ENCODE results near the gene PPARG.
"Not testable (repeated sequence)": the region's sequence is repeated elsewhere in the genome, so short reads cannot be mapped to it uniquely, and the experiment has no call there.

Gene PPARG

DNA sequence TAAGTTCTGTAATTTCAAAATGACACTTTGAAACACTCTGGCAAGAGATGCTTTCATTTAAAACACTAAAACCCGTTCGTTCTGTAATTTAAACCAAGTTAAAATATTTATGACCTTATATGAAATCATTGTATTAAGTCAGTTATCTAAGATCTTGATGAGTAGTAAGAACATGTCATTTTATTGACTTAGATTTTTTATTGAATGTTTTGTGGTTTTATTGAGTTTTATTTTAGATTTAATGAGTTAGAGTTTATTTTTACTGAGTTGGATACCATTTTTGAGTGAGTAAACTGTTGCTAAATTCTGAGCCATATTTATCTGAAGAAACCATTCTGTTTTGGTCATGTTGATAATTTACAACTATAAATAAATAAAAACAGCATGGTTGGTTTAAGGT, 94.3 kb downstream of the PPARG start:
- DNase-seq, result no peak

DNA sequence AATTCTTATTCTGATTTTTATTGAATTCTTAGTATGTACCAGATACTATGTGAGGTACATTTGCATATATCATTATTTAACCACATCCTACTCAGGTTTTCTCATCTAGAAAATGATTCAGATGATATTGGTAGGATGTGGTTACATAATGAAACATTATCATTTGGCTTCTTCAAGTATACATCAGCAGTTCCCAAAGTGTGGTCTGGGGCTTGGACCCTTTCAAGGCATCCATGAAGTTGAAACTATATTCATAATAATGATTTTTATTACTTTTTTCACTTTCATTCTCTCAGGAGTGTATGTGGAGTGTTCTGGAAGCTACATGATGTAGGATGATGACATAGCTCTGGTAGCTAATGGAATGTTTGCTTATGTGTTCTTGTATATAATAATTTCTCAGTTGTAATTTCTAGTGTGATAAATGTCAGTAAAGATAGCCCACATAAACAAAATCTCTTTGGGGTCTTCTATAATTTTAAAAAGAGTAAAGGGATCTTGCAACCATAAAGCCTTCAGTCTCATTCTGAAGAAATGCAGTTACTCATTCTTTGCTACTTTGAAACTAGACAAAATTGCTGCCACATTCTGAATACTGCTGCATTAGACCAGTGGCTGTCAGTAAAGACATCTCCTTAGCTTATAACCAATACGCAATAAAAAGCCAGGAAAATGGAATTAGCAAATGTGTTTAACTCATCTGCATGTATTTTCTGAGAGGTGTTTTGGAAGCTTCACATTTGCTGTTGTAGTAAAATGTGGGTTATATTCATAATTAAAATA, 95.8 kb downstream of the PPARG start:
- no peak for DNase-seq

DNA sequence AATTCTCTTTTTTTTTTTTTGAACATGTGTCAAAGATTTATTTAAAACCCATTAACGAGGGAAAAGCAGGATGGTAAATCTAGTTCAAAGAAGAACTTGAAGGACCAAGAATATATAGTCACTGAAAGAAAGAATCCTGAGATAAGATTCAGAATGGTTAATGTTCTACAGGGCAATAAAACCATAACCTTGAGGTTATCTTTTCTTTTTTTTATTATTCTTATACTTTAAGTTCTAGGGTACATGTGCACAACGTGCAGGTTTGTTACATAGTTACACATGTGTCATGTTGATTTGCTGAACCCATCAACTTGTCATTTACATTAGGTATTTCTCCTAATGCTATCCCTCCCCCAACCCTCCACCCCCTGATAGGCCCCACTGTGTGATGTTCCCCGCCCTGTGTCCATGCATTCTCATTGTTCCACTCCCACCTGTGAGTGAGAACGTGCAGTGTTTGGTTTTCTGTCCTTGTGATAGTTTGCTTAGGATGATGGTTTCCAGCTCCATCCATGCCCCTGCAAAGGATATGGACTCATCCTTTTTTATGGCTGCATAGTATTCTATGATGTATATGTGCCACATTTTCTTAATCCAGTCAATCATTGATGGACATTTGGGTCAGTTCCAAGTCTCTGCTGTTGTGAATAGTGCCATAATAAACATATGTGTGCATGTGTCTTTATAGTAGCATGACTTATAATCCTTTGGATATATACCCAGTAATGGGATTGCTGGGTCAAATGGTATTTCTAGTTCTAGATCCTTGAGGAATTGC, 97.8 kb downstream of the PPARG start:
- not testable (repeated sequence) for DNase-seq

DNA sequence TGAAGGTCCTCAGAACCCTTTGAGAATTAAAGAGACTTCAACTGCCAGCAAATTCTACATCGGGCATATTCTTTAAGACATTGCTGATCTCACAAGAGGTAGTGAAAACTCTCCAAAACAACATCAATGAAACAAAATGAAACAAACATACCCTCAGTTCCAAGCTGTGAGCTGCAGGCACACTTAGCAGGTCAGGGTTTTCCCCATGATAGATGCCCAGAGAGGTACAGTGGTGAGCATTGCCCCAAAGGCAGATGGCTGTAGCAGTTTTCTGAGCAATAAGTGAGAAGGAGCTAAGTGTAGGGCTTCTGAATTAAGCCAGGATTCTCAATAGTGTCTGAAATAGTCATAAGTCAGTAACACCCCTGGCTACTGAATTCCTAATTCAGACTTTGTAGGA, 99.3 kb downstream of the PPARG start:
- DNase-seq, result no peak

GRCh38 chr3:12392101-12392878, 103.4 kb downstream of the PPARG start:
- DNase-seq, result no peak

- DNase-seq, result no peak
These were observed 105.0 kb downstream of the PPARG start for GRCh38 chr3:12393894-12394293.

GRCh38 chr3:12394569-12395271, 105.8 kb downstream of the PPARG start:
- no peak for DNase-seq

GRCh38 chr3:12395349-12396012, 106.6 kb downstream of the PPARG start:
- DNase-seq, result peak; percentile 5

- no peak for DNase-seq
These were observed 107.6 kb downstream of the PPARG start for GRCh38 chr3:12396471-12396870.

- DNase-seq, result no peak
These were observed 110.4 kb downstream of the PPARG start for GRCh38 chr3:12399226-12399625.

- no peak for DNase-seq
These were observed 111.8 kb downstream of the PPARG start for GRCh38 chr3:12400616-12401194.

DNA sequence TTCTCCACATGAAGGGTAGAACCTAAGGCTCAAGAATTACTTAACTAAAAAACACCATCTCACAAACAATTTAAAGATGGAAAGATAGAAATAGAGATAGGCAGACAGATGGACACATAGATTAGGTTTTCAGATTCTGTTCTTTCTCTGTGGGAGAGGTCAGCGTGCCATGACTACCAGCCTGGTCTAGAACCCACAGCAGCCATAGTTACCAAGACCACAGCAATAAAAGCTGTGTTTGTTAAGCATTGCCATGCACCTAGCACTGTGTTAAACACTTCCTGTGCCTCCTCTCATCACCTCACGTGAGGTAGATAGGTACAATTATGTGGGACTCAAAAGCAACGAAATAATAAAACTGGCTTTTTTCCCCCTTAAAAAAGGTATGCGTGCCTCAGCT, 112.3 kb downstream of the PPARG start:
- DNase-seq, result no peak

- no peak for DNase-seq
These were observed 116.8 kb downstream of the PPARG start for GRCh38 chr3:12405432-12406272.

DNA sequence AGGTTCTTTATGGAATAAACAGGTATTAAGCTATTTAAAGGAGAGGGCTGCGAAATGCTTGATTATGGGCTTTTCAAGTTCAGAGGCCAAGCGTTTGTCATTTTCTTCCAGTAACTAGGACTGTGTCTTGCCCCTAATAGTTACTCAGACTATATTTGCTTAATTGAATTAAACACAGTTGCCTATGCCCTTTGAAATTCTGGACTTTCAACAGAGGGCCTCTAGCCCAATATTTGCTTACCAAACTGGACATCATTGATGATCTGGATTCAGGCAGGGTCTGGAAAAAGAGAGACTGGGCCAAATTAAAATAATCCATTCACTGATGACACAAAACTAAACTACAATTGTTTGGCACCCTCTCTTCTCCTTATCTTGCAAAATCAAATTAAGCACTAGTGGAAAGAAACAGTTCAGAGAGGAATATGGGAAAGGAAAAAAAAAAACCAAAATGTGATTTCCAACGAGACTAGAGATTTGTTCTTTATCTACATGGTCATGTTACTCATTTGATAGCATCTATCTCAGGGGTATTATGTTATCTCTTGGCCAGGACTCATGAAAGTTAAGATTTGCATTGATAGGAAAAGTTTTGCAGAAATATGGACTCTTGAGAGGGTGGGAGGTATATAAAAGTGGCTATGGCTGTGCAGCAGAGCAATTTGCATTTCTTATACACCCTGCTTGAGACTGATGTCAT, 120.3 kb downstream of the PPARG start:
- DNase-seq, result no peak

- DNase-seq, result no peak
These were observed 121.1 kb downstream of the PPARG start for GRCh38 chr3:12409684-12410596.

DNA sequence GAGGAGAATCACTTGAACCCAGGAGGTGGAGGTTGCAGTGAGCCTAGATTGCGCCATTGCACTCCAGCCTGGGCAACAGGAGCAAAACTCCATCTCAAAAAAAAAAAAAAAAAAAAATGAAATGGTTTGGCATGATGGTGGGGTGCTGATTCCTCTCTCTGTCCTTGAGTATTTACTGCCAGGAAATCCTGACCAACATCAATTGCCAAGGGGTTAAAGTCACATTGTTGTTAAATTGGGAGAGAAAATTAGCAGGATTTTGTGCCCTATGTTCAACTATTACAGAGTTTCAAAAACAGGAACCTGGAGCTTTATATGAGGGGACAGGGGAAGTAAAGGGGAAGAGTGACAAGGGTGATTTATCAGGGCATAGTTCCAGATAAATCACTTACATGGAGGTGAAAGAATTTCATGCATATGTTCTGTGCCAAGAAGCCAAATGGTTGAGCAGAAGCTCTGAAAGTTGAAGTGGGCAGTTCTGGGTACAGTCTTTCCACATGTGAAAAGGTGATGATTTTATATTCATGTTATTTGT, 124.9 kb downstream of the PPARG start:
- no peak for DNase-seq

DNA sequence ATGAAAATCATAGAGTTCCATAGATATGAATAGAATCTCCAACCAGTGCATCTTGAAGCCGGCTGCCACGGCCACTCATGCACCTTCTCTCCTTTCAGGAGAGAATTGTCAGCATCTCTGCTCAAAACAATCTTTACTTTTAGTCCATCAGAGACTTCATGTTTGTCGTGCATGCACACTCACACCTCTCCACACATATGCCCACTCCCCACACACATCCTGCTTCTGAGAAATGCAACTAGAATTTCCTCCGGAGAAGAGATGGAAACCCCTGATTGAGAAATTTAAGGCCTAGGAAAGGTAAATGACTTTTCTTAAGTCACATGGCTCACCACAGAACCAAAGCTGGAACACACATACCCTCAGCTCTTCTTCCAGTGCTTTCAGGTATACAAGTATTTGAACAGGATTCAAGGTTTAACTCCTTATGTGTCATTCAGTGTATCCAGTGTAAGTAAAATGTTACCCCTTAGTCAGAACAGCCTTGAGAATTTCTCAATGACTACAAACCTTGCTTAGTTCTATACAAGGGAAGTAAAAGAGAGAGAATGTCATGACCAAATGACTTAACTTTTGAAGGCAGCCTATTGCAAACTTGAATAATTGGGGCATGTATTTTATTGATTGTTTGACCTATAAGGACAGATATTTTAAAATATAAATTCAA, 126.3 kb downstream of the PPARG start:
- DNase-seq, result no peak

- no peak for DNase-seq
These were observed 127.9 kb downstream of the PPARG start for GRCh38 chr3:12416731-12417130.
